Keratinocyte (primary cell): Measurements from ENCODE around the gene GCC2. TPM values are rescaled to one million over a fixed set of nuclear protein-coding genes. Genes with fewer than 3 reads are reported as not detected.

ENCODE experiments used
- DNase-seq: peaks from one replicate; pipeline ENCODE4 v3.0.0-alpha.2; 2011; ENCODE audit warnings: low read depth, missing footprints, low spot score
- FAIRE-seq: peaks from 2 replicates; lab custom pipeline; 2011; peaks lifted over from hg19 to GRCh38; lab: Jason Lieb, UNC
- H2AFZ ChIP-seq: 2 replicates; pipeline ENCODE4 v1.6.0; 2012; ENCODE audit warnings: low read length, control low read depth, inconsistent platforms; ENCODE audit not compliant: control insufficient read depth
- H3K27ac ChIP-seq: 2 replicates; pipeline ENCODE4 v1.5.1; 2011; ENCODE audit warnings: low read length; ENCODE audit not compliant: control insufficient read depth, insufficient read depth
- H3K27me3 ChIP-seq: 3 replicates; pipeline ENCODE4 v1.6.0; 2011; ENCODE audit warnings: low read length; ENCODE audit not compliant: control insufficient read depth, insufficient read depth; ENCODE audit errors: extremely low read depth
- H3K36me3 ChIP-seq, 2 experiments: 2 replicates in 1 of 2; 3 replicates in 1 of 2; pipeline ENCODE4 v1.5.1; 2011; ENCODE audit warnings: low read length in 2 of 2, mild to moderate bottlenecking in 1 of 2; ENCODE audit not compliant: control insufficient read depth in 2 of 2, insufficient read depth in 2 of 2; ENCODE audit errors: extremely low read depth in 1 of 2
- H3K4me1 ChIP-seq: 3 replicates; pipeline ENCODE4 v1.5.1; 2011; ENCODE audit warnings: low read length; ENCODE audit not compliant: control insufficient read depth, insufficient read depth; ENCODE audit errors: extremely low read depth
- H3K4me2 ChIP-seq: 3 replicates; pipeline ENCODE4 v1.6.0; 2011; ENCODE audit warnings: low read depth, low read length; ENCODE audit not compliant: control insufficient read depth, insufficient read depth; ENCODE audit errors: extremely low read depth
- H3K4me3 ChIP-seq, 3 experiments: fragments of 200-600 bp in 1 of 3; sonication (generic) in 1 of 3; 2 replicates in 2 of 3; 3 replicates in 1 of 3; pipeline ENCODE4 v1.5.1; 2011 to 2016; ENCODE audit warnings: low read length in 3 of 3, mild to moderate bottlenecking in 3 of 3, control low read depth in 2 of 3, inconsistent platforms in 1 of 3, low read depth in 1 of 3, mixed read lengths in 1 of 3, mixed run types in 1 of 3, moderate library complexity in 1 of 3; ENCODE audit not compliant: control insufficient read depth in 2 of 3, insufficient read depth in 2 of 3; ENCODE audit errors: extremely low read depth in 1 of 3
- H3K79me2 ChIP-seq: 2 replicates; pipeline ENCODE4 v1.6.0; 2012; ENCODE audit warnings: low read length; ENCODE audit not compliant: control insufficient read depth, insufficient read depth
- H3K9ac ChIP-seq: 3 replicates; pipeline ENCODE4 v1.6.0; 2011; ENCODE audit warnings: low read length; ENCODE audit not compliant: control insufficient read depth, insufficient read depth; ENCODE audit errors: extremely low read depth
- H3K9me1 ChIP-seq: 3 replicates; pipeline ENCODE4 v1.6.0; 2011; ENCODE audit warnings: low read length; ENCODE audit not compliant: control insufficient read depth, insufficient read depth; ENCODE audit errors: extremely low read depth
- H3K9me3 ChIP-seq: 2 replicates; pipeline ENCODE4 v1.5.1; 2012; ENCODE audit warnings: low read depth, low read length; ENCODE audit not compliant: control insufficient read depth
- H4K20me1 ChIP-seq: 3 replicates; pipeline ENCODE4 v1.6.0; 2011; ENCODE audit warnings: low read length; ENCODE audit not compliant: control insufficient read depth, insufficient read depth; ENCODE audit errors: extremely low read depth
- EZH2 ChIP-seq: IDR thresholded peaks from one replicate; pipeline ENCODE4 v1.6.1; 2012; ENCODE audit warnings: inconsistent platforms, mild to moderate bottlenecking, low read length, moderate library complexity
- dilution Hi-C: fragments of 300-500 bp; cut with MboI; formaldehyde crosslinking; loops from one replicate; pipeline ENCODE4 v1.7.0; 2020; ENCODE audit warnings: low sequenced_read_pairs; ENCODE audit not compliant: extremely low pct_ligation_motif_present
- polyA plus RNA-seq, 5 experiments: library from polyadenylated mRNA; depleted of rRNA in 3 of 5; stranded (reverse) in 3 of 5; stranded (forward) in 1 of 5; unstranded in 1 of 5; fragments of >200 nt; gene quantifications; 1 replicate in 1 of 5; 2 replicates in 3 of 5; 3 replicates in 1 of 5; pipeline versions ENCODE4 v1.2.1 to v1.2.3, GENCODE V29; 2011 to 2012; ENCODE audit warnings: missing spikeins in 2 of 5, low read depth in 1 of 5, low replicate concordance in 1 of 5
- TF ChIP-seq, protein P1 (sequence below), 3 experiments: IDR thresholded peaks in 1 of 3; conservative IDR thresholded peaks in 1 of 3; optimal IDR thresholded peaks in 1 of 3; 2 replicates in 2 of 3; 3 replicates in 1 of 3; pipeline versions ENCODE3 to v1.5.1; 2011; ENCODE audit warnings: low read length in 3 of 3, mild to moderate bottlenecking in 3 of 3, moderate library complexity in 2 of 3, control low read depth in 1 of 3, inconsistent platforms in 1 of 3; ENCODE audit not compliant: insufficient read depth in 2 of 3; ENCODE audit errors: extremely low read depth in 1 of 3

The GCC2 gene
- polyA plus RNA-seq, 1 donor (not counting 4 experiments of a cell fraction or from before 2014, with no cell fraction given) = 8.4 TPM

DNA sequence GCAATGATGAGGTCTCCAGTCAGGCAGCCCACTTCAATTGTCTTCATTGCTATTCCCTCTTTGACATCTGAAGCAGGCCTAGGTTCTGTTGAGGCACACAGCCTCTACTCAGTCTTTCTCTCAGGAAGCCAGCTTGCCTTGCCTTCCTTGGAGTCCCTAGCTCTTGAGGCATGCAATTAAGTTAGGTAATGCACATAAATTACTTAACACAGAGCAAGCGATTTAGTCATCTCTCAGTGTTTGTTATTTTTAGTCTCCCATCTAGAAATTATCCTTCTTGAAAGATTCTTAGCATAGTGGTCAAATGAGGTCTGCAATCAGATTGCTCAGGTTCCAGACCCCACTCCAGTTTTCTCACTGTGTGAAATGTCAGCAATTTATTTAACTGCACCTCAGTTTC is 39.2 kb upstream of the GCC2 start:
- peaks cover 22% of the 10 kb centered on the region for H3K4me1 ChIP-seq
- H3K9me1 ChIP-seq = no peaks in the 10 kb centered on the region
- H3K27me3 ChIP-seq = no peaks in the 10 kb centered on the region
- TF ChIP-seq EZH2 = no peak
- TF ChIP-seq, protein P1, sequence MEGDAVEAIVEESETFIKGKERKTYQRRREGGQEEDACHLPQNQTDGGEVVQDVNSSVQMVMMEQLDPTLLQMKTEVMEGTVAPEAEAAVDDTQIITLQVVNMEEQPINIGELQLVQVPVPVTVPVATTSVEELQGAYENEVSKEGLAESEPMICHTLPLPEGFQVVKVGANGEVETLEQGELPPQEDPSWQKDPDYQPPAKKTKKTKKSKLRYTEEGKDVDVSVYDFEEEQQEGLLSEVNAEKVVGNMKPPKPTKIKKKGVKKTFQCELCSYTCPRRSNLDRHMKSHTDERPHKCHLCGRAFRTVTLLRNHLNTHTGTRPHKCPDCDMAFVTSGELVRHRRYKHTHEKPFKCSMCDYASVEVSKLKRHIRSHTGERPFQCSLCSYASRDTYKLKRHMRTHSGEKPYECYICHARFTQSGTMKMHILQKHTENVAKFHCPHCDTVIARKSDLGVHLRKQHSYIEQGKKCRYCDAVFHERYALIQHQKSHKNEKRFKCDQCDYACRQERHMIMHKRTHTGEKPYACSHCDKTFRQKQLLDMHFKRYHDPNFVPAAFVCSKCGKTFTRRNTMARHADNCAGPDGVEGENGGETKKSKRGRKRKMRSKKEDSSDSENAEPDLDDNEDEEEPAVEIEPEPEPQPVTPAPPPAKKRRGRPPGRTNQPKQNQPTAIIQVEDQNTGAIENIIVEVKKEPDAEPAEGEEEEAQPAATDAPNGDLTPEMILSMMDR (optimal IDR thresholded peaks at IDR 0.05 in 1 of 3, IDR thresholded peaks at IDR 0.05 in 1 of 3, conservative IDR thresholded peaks at IDR 0.05 in 1 of 3; ENCODE audit: extremely low read depth in 1 of 3, insufficient read depth in 2 of 3, low read length in 3 of 3) = no peak
- no peaks in the 10 kb centered on the region for H3K79me2 ChIP-seq
- H3K9ac ChIP-seq = no peak overlapping the region
- no peak overlapping the region for H3K4me3 ChIP-seq
- dilution Hi-C loops = no loop called here
- DNase-seq = no peak
- no peak for FAIRE-seq
- no peak overlapping the region for H3K4me2 ChIP-seq
- H2AFZ ChIP-seq = no peak overlapping the region
- no peak overlapping the region for H3K27ac ChIP-seq
- H3K36me3 ChIP-seq = no peaks in the 10 kb centered on the region
- H3K9me3 ChIP-seq = peaks cover 4% of the 10 kb centered on the region
- H4K20me1 ChIP-seq = no peaks in the 10 kb centered on the region

DNA sequence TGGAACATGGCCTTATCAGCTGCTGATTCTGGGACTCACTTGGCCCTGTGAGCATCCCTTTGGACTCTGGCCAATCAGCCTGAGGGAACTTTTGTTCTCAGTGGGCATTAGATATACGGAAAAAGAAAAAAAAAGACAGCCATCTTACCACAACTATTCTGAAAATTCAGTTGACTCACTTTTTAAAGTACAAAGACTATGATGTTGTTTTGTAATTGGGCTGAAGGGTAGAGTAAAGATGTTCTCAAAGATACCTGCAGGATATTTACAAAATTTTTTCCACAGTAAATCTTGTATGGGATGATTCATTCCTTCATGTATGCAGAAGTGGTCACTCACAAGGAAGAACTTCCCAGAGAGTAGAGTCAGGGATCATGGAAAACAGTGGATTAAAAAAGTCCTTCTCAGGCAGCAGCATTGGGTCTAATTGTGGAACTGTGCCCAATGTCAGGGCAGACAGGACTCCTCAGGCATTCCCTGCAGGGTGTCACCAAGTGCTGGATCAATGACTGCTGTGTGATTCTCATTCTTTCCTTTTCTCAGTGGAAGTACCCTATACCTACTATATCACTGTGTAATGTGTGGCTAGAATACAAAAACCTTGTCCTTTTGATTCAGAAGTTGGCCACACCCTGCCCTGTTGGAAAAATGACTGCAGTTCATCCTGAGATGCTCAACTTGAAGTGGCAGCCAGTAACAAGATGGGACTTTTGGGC is 35.9 kb upstream of the GCC2 start:
- peaks cover 24% of the 10 kb centered on the region for H3K4me1 ChIP-seq
- no peak overlapping the region for H3K9ac ChIP-seq
- H4K20me1 ChIP-seq = no peaks in the 10 kb centered on the region
- FAIRE-seq = peak; percentile 94
- no peaks in the 10 kb centered on the region for H3K36me3 ChIP-seq
- dilution Hi-C loops = no loop called here
- H3K79me2 ChIP-seq = no peaks in the 10 kb centered on the region
- no peak for TF ChIP-seq EZH2
- TF ChIP-seq, protein P1 (optimal IDR thresholded peaks at IDR 0.05 in 1 of 3, IDR thresholded peaks at IDR 0.05 in 1 of 3, conservative IDR thresholded peaks at IDR 0.05 in 1 of 3; ENCODE audit: extremely low read depth in 1 of 3, insufficient read depth in 2 of 3, low read length in 3 of 3) = no peak
- peak; percentile 94 for DNase-seq
- peak overlapping the region; percentile 65 for H3K27ac ChIP-seq
- H3K4me3 ChIP-seq = peak overlapping the region in 1 of 3 experiments; percentile 29
- peak overlapping the region; percentile 61 for H3K4me2 ChIP-seq
- H2AFZ ChIP-seq = no peak overlapping the region
- H3K9me3 ChIP-seq = no peaks in the 10 kb centered on the region
- H3K9me1 ChIP-seq = no peaks in the 10 kb centered on the region
- no peaks in the 10 kb centered on the region for H3K27me3 ChIP-seq
